Heart right ventricle (tissue), 16 donors: ENCODE results near the gene ADGRD1. TPM values are rescaled to one million over a fixed set of nuclear protein-coding genes. Genes with fewer than 3 reads are reported as not detected.

Source experiments
- ATAC-seq, 8 donors: fragments of 200-7000 bp; cut with Tn5 transposase; one replicate each; pipeline ENCODE4 v1.9.1; 2020; ENCODE audit warnings: mild to moderate bottlenecking in 8 of 8, moderate library complexity in 8 of 8, moderate number of reproducible peaks in 1 of 8
- DNase-seq, 2 donors: peaks; one replicate each; pipeline ENCODE4 v3.0.0-alpha.2; 2020
- H3K27ac ChIP-seq, 10 donors: fragments of 200-600 bp; sonication (generic) in 2 of 10; one replicate each; pipeline versions ENCODE4 v1.5.0 to v1.8.0; 2020 to 2022; ENCODE audit warnings: mild to moderate bottlenecking in 3 of 10
- H3K27me3 ChIP-seq, 7 donors: fragments of 200-600 bp; one replicate each; pipeline ENCODE4 v1.8.0; 2021 to 2022; ENCODE audit warnings: mild to moderate bottlenecking in 2 of 7
- H3K36me3 ChIP-seq, 9 donors: fragments of 200-600 bp; sonication (generic) in 1 of 9; one replicate each; pipeline versions ENCODE4 v1.5.0 to v1.8.0; 2020 to 2022; ENCODE audit warnings: mild to moderate bottlenecking in 2 of 9
- H3K4me1 ChIP-seq, 9 donors: fragments of 200-600 bp; sonication (generic) in 1 of 9; one replicate each; pipeline versions ENCODE4 v1.5.0 to v1.8.0; 2020 to 2022; ENCODE audit warnings: mild to moderate bottlenecking in 4 of 9
- H3K4me3 ChIP-seq, 10 donors: fragments of 200-600 bp; sonication (generic) in 2 of 10; one replicate each; pipeline versions ENCODE4 v1.5.0 to v1.8.0; 2020 to 2022; ENCODE audit warnings: mild to moderate bottlenecking in 7 of 10, moderate library complexity in 2 of 10
- H3K9me3 ChIP-seq, 11 donors: fragments of 200-600 bp in 10 of 11; sonication (generic) in 2 of 11; one replicate each; pipeline versions ENCODE4 v1.5.0 to v1.8.0; 2013 to 2022; ENCODE audit warnings: mild to moderate bottlenecking in 2 of 11, control low read depth in 1 of 11, moderate library complexity in 1 of 11
- CTCF ChIP-seq, 9 donors: fragments of 200-600 bp; sonication (generic) in 2 of 9; IDR thresholded peaks; one replicate each; pipeline versions ENCODE4 v1.5.0 to v1.8.0; 2021 to 2022; ENCODE audit warnings: antibody characterized with exemption in 9 of 9, mild to moderate bottlenecking in 5 of 9, moderate library complexity in 1 of 9
- WGBS, 2 donors: extraction: QIAGEN DNeasy Blood & Tissue Kit; methylation state at CpG; one replicate each; pipeline ENCODE4 v1.1.7; 2013; ENCODE audit warnings: inconsistent platforms in 1 of 2; 5-methylcytosine and 5-hydroxymethylcytosine counted together
- intact Hi-C, 10 donors: fragments of 100-400 bp; cut with DNase I; formaldehyde crosslinking; loops; one replicate each; pipeline versions ENCODE4 v1.11.1 to v1.14.2; 2022
- polyA plus RNA-seq, 2 donors: library from polyadenylated mRNA; stranded (reverse); fragments of 200-250 nt; gene quantifications; one replicate each; pipeline ENCODE4 v1.2.3, GENCODE V29; 2013
- total RNA-seq, 10 donors: library from RNA; stranded (reverse); fragmentation: NEBNext Ultra II Directional in 3 of 10; extraction: Animal tissue kit (Norgen Biotek cat#: 25700) in 3 of 10; gene quantifications; one replicate each; pipeline versions ENCODE4 v1.2.1 to v1.2.4, GENCODE V29; 2021 to 2023
- donor health status: Arrhythmogenic right ventricular cardiomyopathy.
- donor health status: ischemic (EF 13 %, LVEDD 7.1; RV severe dilation, severe dysfunction).
- donor health status: healthy with polysubstance abuse.
- donor health status: DM: no; HTN: yes; CAD: no.
- donor health status: DM: no; HTN: no; CAD: no.
- donor health status: ischemic (EF 25% LVEDD 6.9; RV normal size, moderate dysfunction).
- donor health status: ischemic (EF 25% LVEDD 5.7; RV mildly dilated, moderate dysfunction).
- donor health status: healthy.
- donor health status: DM: yes; HTN: yes; CAD: no.
- donor health status: Ischemic cardiomyopathy.
- donor health status: ischemic (EF 35%, LVEDD 5.7; RV mildly dilated, moderate dysfunction).
- donor health status: nonischemic (EF 11% LVEDD 7.7; RV severe dilation, severe dysfunction).
- donor health status: DM: yes; HTN: yes; CAD: no.
- donor health status: PGD.
- donor health status: ischemic (EF 29% LVEDD 5.4; RV normal size, mild dysfunction).
- donor health status: nonischemic (EF 23%, LVEDD 6.1; RV moderate dilation, normal function).

The ADGRD1 gene
- total and polyA plus RNA-seq, 12 donors, result 16.8 to 157 (median 69.7) TPM

GRCh38 chr12:131046813-131047788 is 93.4 kb downstream of the ADGRD1 start:
- intact Hi-C loops, result no loop called here
- TF ChIP-seq CTCF (IDR thresholded peaks at IDR 0.05), result peak in 2 of 9 donors; percentile 15 to 17
- Histone ChIP-seq H3K4me1 (peaks cover 14 to 41% (median 34%) of the 10 kb centered on the region in 9 donors), H3K27ac (peak overlapping the region in 9 of 10 donors; percentile 9 to 90 (median 84)), H3K36me3 (peaks cover 0 to 3% (median 0%) of the 10 kb centered on the region in 9 donors), H3K9me3 (no peaks in the 10 kb centered on the region), H3K27me3 (no peaks in the 10 kb centered on the region), H3K4me3 (no peak overlapping the region)
- DNase-seq (peak; percentile 50 to 78), ATAC-seq (peak; percentile 52 to 78 (median 72))
- WGBS, 2 donors, result 64 to 71% methylated on average over 19 of the region's 19 CpGs

- TF ChIP-seq CTCF (IDR thresholded peaks at IDR 0.05), result no peak
- Histone ChIP-seq H3K27me3 (no peaks in the 10 kb centered on the region), H3K27ac (peak overlapping the region; percentile 41 to 90 (median 84)), H3K9me3 (no peaks in the 10 kb centered on the region), H3K4me1 (peaks cover 14 to 41% (median 34%) of the 10 kb centered on the region in 9 donors), H3K4me3 (no peak overlapping the region), H3K36me3 (peaks cover 0 to 2% (median 0%) of the 10 kb centered on the region in 9 donors)
- DNase-seq (peak in 1 of 2 donors; percentile 77), ATAC-seq (peak; percentile 30 to 76 (median 56))
- 46 to 54% methylated on average over 24 of the region's 24 CpGs for WGBS, 2 donors
- intact Hi-C loops, result no loop called here
These were observed 94.3 kb downstream of the ADGRD1 start for GRCh38 chr12:131047789-131048610.

GRCh38 chr12:131048611-131048990 is 94.9 kb downstream of the ADGRD1 start:
- peaks cover 0 to 2% (median 0%) of the 10 kb centered on the region in 9 donors for H3K36me3 ChIP-seq
- no peaks in the 10 kb centered on the region for H3K27me3 ChIP-seq
- ATAC-seq (no peak), DNase-seq (no peak)
- 61 to 62% methylated on average over 6 of the region's 6 CpGs for WGBS, 2 donors
- no peak overlapping the region for H3K4me3 ChIP-seq
- peaks cover 14 to 41% (median 34%) of the 10 kb centered on the region in 9 donors for H3K4me1 ChIP-seq
- no peaks in the 10 kb centered on the region for H3K9me3 ChIP-seq
- no peak for TF ChIP-seq CTCF (IDR thresholded peaks at IDR 0.05)
- intact Hi-C loops, result no loop called here
- H3K27ac ChIP-seq, result peak overlapping the region; percentile 67 to 90 (median 84)

- no peak for DNase-seq
- no peak for TF ChIP-seq CTCF (IDR thresholded peaks at IDR 0.05)
- ATAC-seq, result peak in 1 of 8 donors; percentile 23
- intact Hi-C loops, result no loop called here
- Histone ChIP-seq H3K36me3 (peaks cover 0 to 2% (median 0%) of the 10 kb centered on the region in 9 donors), H3K27ac (peak overlapping the region; percentile 67 to 90 (median 84)), H3K27me3 (no peaks in the 10 kb centered on the region), H3K9me3 (no peaks in the 10 kb centered on the region), H3K4me3 (no peak overlapping the region), H3K4me1 (peaks cover 14 to 41% (median 34%) of the 10 kb centered on the region in 9 donors)
- 82 to 93% methylated on average over 11 of the region's 11 CpGs for WGBS, 2 donors
These were observed 95.3 kb downstream of the ADGRD1 start for GRCh38 chr12:131049002-131049401.
